CD4-positive, alpha-beta memory T cell (primary cell): ENCODE results near the gene TRIM40. TPM values are rescaled to one million over a fixed set of nuclear protein-coding genes. Genes with fewer than 3 reads are reported as not detected.

Experiments used
- CTCF ChIA-PET: fragments of 350-600 bp; sonication (Branson Sonifier 250); formaldehyde crosslinking; loops from one replicate; lab custom pipeline; 2021; ENCODE audit warnings: inconsistent platforms; ENCODE audit not compliant: partially characterized antibody; lab: Charles Lee
- POLR2A ChIA-PET: fragments of 350-600 bp; sonication (Branson Sonifier 250); formaldehyde crosslinking; loops from one replicate; lab custom pipeline; 2021; ENCODE audit not compliant: partially characterized antibody; lab: Charles Lee
- DNase-seq, 5 donors: peaks; one replicate each; pipeline versions ENCODE4 v3.0.0 to v3.0.0-alpha.2; 2020 to 2022; ENCODE audit warnings: mixed read lengths in 1 of 5
- H3K27ac ChIP-seq: one replicate; pipeline ENCODE4 v1.7.0; 2013; ENCODE audit warnings: low read depth, low read length
- H3K27me3 ChIP-seq: 2 replicates; pipeline ENCODE4 v1.7.0; 2013; ENCODE audit warnings: mild to moderate bottlenecking, low read length, moderate library complexity; ENCODE audit not compliant: insufficient read depth
- H3K36me3 ChIP-seq: 2 replicates; pipeline ENCODE4 v1.7.0; 2013; ENCODE audit warnings: mild to moderate bottlenecking, low read length, moderate library complexity; ENCODE audit not compliant: insufficient read depth
- H3K4me1 ChIP-seq: 2 replicates; pipeline ENCODE4 v1.7.0; 2013; ENCODE audit warnings: mild to moderate bottlenecking, low read length, moderate library complexity; ENCODE audit not compliant: insufficient read depth
- H3K4me3 ChIP-seq, 2 donors: one replicate each; pipeline ENCODE4 v1.7.0; 2013; ENCODE audit warnings: low read length in 2 of 2, mild to moderate bottlenecking in 1 of 2
- H3K9me3 ChIP-seq, 2 donors: one replicate each; pipeline ENCODE4 v1.7.0; 2013; ENCODE audit warnings: low read length in 2 of 2, control low read depth in 1 of 2; ENCODE audit not compliant: control insufficient read depth in 1 of 2
- H3K27ac Mint-ChIP-seq, 7 donors: one replicate each; pipeline ENCODE4 v1.8.0; 2020 to 2021; ENCODE audit warnings: mixed read lengths in 7 of 7, mild to moderate bottlenecking in 6 of 7, inconsistent platforms in 3 of 7, moderate library complexity in 3 of 7
- H3K27me3 Mint-ChIP-seq, 2 donors: one replicate each; pipeline ENCODE4 v1.8.0; 2020 to 2021; ENCODE audit warnings: mixed read lengths in 2 of 2
- H3K36me3 Mint-ChIP-seq, 2 donors: one replicate each; pipeline ENCODE4 v1.8.0; 2020 to 2021; ENCODE audit warnings: mixed read lengths in 2 of 2, inconsistent platforms in 1 of 2, mild to moderate bottlenecking in 1 of 2
- H3K4me1 Mint-ChIP-seq, 4 donors: one replicate each; pipeline ENCODE4 v1.8.0; 2020 to 2021; ENCODE audit warnings: mixed read lengths in 4 of 4, mild to moderate bottlenecking in 1 of 4
- H3K4me3 Mint-ChIP-seq, 8 donors: one replicate each; pipeline ENCODE4 v1.8.0; 2020 to 2021; ENCODE audit warnings: mixed read lengths in 8 of 8, mild to moderate bottlenecking in 7 of 8, moderate library complexity in 6 of 8, inconsistent platforms in 3 of 8
- H3K9me3 Mint-ChIP-seq, 8 donors: one replicate each; pipeline ENCODE4 v1.8.0; 2020 to 2021; ENCODE audit warnings: mixed read lengths in 8 of 8, mild to moderate bottlenecking in 5 of 8, inconsistent platforms in 3 of 8, moderate library complexity in 1 of 8
- intact Hi-C: fragments of 100-400 bp; cut with micrococcal nuclease; formaldehyde crosslinking; loops from one replicate; pipeline ENCODE4 v1.15.1; 2023
- polyA plus RNA-seq, 2 donors: library from polyadenylated mRNA; unstranded; fragments of 300-500 nt; fragmentation: Illumina TruSeq; gene quantifications; one replicate each; pipeline ENCODE4 v1.2.3, GENCODE V29; 2021
- total RNA-seq, 2 experiments: library from RNA; stranded (reverse); gene quantifications; one replicate each; pipeline ENCODE4 v1.2.3, GENCODE V29; 2021

The TRIM40 gene
- total and polyA plus RNA-seq, 4 experiments from 2014 or later = not detected

DNA sequence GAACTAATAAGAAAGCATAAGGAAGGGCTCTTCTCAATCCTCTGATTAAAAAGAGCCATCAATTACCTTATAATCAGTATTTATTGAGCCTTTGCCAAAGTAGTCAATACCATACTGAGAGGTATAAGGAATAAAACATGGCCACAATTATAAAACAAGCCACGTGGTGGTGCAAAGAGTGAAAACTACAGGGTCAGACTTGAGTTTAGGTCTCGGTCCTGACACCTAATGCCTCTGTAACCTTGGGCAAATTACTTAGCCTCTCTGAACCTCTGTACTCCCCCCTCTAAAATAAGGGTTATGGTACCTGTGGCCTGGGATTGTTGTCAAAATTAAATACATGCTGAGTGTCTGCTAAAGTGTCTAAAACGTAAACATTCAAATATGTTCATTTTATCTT, 13.3 kb downstream of the TRIM40 start:
- H3K9me3 Mint-ChIP-seq = no peaks in the 10 kb centered on the region
- H3K4me1 Mint-ChIP-seq = peaks cover 0 to 3% (median 0%) of the 10 kb centered on the region in 4 donors
- no peak overlapping the region for H3K4me3 ChIP-seq
- H3K36me3 Mint-ChIP-seq = no peaks in the 10 kb centered on the region
- no peak for DNase-seq
- ChIA-PET CTCF (no interaction called here), POLR2A (no interaction called here)
- intact Hi-C loops = no loop called here
- H3K27me3 ChIP-seq = no peaks in the 10 kb centered on the region
- peaks cover 21 to 39% of the 10 kb centered on the region in 2 donors for H3K27me3 Mint-ChIP-seq
- no peak overlapping the region for H3K27ac Mint-ChIP-seq
- no peaks in the 10 kb centered on the region for H3K36me3 ChIP-seq
- no peaks in the 10 kb centered on the region for H3K4me1 ChIP-seq
- no peak overlapping the region for H3K27ac ChIP-seq
- no peaks in the 10 kb centered on the region for H3K9me3 ChIP-seq
- H3K4me3 Mint-ChIP-seq = no peak overlapping the region

GRCh38 chr6:30149858-30150550, 14.1 kb downstream of the TRIM40 start:
- ChIA-PET CTCF (interaction anchor here (2.6 kb wide), 1 partner anchor 18 kb away, joined by 11 read pairs; no protein-coding TSS in a partner anchor), POLR2A (no interaction called here)
- no peak overlapping the region for H3K4me3 Mint-ChIP-seq
- no peak overlapping the region for H3K27ac ChIP-seq
- no peaks in the 10 kb centered on the region for H3K36me3 ChIP-seq
- H3K27me3 Mint-ChIP-seq = peaks cover 18 to 41% of the 10 kb centered on the region in 2 donors
- H3K27ac Mint-ChIP-seq = peak overlapping the region in 1 of 7 donors; percentile 62
- peaks cover 0 to 3% (median 0%) of the 10 kb centered on the region in 4 donors for H3K4me1 Mint-ChIP-seq
- H3K9me3 ChIP-seq = no peaks in the 10 kb centered on the region
- H3K27me3 ChIP-seq = no peaks in the 10 kb centered on the region
- H3K9me3 Mint-ChIP-seq = no peaks in the 10 kb centered on the region
- H3K4me1 ChIP-seq = no peaks in the 10 kb centered on the region
- no peak for DNase-seq
- intact Hi-C loops = no loop called here
- H3K36me3 Mint-ChIP-seq = no peaks in the 10 kb centered on the region
- no peak overlapping the region for H3K4me3 ChIP-seq

GRCh38 chr6:30150671-30151395, 14.9 kb downstream of the TRIM40 start:
- peak overlapping the region in 1 of 7 donors; percentile 61 for H3K27ac Mint-ChIP-seq
- no peak overlapping the region for H3K4me3 ChIP-seq
- no peaks in the 10 kb centered on the region for H3K36me3 ChIP-seq
- peaks cover 19 to 50% of the 10 kb centered on the region in 2 donors for H3K27me3 Mint-ChIP-seq
- intact Hi-C loops = no loop called here
- ChIA-PET CTCF (interaction anchor here (2.6 kb wide), 1 partner anchor 19 kb away, joined by 11 read pairs; no protein-coding TSS in a partner anchor), POLR2A (no interaction called here)
- no peaks in the 10 kb centered on the region for H3K36me3 Mint-ChIP-seq
- H3K9me3 Mint-ChIP-seq = no peaks in the 10 kb centered on the region
- no peak for DNase-seq
- peaks cover 0 to 3% (median 0%) of the 10 kb centered on the region in 4 donors for H3K4me1 Mint-ChIP-seq
- no peak overlapping the region for H3K4me3 Mint-ChIP-seq
- H3K27ac ChIP-seq = no peak overlapping the region
- no peaks in the 10 kb centered on the region for H3K27me3 ChIP-seq
- no peaks in the 10 kb centered on the region for H3K9me3 ChIP-seq
- H3K4me1 ChIP-seq = no peaks in the 10 kb centered on the region

DNA sequence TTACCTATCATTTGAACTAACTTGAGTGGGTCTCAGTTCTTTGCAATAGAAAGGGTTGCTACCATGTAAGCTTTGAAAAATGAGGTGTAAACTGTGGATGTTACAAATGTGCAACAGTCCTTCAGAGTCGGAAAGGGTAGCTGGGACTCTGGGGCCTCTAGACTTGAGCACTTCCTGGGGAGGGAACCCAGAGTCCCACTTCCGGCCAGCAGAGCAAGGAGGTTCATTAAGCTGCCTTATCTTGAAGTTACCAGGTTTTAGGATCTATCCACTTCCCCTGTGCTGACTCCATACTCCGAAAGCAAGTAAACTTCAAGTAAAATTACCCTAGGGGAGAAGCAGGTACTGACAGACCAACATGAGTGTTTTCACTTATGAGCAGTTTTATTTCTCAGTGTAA, 15.6 kb downstream of the TRIM40 start:
- Histone ChIP-seq H3K27ac (no peak overlapping the region), H3K9me3 (no peaks in the 10 kb centered on the region), H3K27me3 (no peaks in the 10 kb centered on the region), H3K4me3 (no peak overlapping the region), H3K36me3 (no peaks in the 10 kb centered on the region), H3K4me1 (no peaks in the 10 kb centered on the region)
- peaks cover 24 to 55% of the 10 kb centered on the region in 2 donors for H3K27me3 Mint-ChIP-seq
- no peak overlapping the region for H3K27ac Mint-ChIP-seq
- no peaks in the 10 kb centered on the region for H3K36me3 Mint-ChIP-seq
- DNase-seq = no peak
- no peak overlapping the region for H3K4me3 Mint-ChIP-seq
- POLR2A ChIA-PET = no interaction called here
- intact Hi-C loops = no loop called here
- H3K9me3 Mint-ChIP-seq = no peaks in the 10 kb centered on the region
- peaks cover 0 to 3% (median 0%) of the 10 kb centered on the region in 4 donors for H3K4me1 Mint-ChIP-seq
- CTCF ChIA-PET = interaction anchor here (2.6 kb wide), 1 partner anchor 20 kb away, joined by 11 read pairs; no protein-coding TSS in a partner anchor

- Mint-ChIP-seq H3K27me3 (peaks cover 27 to 56% of the 10 kb centered on the region in 2 donors), H3K9me3 (no peaks in the 10 kb centered on the region), H3K27ac (no peak overlapping the region), H3K4me1 (peaks cover 0 to 3% (median 0%) of the 10 kb centered on the region in 4 donors), H3K4me3 (no peak overlapping the region), H3K36me3 (no peaks in the 10 kb centered on the region)
- Histone ChIP-seq H3K4me3 (no peak overlapping the region), H3K27me3 (no peaks in the 10 kb centered on the region), H3K9me3 (no peaks in the 10 kb centered on the region), H3K4me1 (no peaks in the 10 kb centered on the region), H3K27ac (no peak overlapping the region), H3K36me3 (no peaks in the 10 kb centered on the region)
- CTCF ChIA-PET = interaction anchor here (2.6 kb wide), 1 partner anchor 20 kb away, joined by 11 read pairs; no protein-coding TSS in a partner anchor
- intact Hi-C loops = no loop called here
- POLR2A ChIA-PET = no interaction called here
- no peak for DNase-seq
Observed at GRCh38 chr6:30152016-30152673, 16.2 kb downstream of the TRIM40 start.

- Histone ChIP-seq H3K4me3 (no peak overlapping the region), H3K27ac (no peak overlapping the region), H3K9me3 (no peaks in the 10 kb centered on the region), H3K27me3 (no peaks in the 10 kb centered on the region), H3K36me3 (no peaks in the 10 kb centered on the region), H3K4me1 (no peaks in the 10 kb centered on the region)
- no peak overlapping the region for H3K27ac Mint-ChIP-seq
- intact Hi-C loops = no loop called here
- H3K9me3 Mint-ChIP-seq = no peaks in the 10 kb centered on the region
- no peak overlapping the region for H3K4me3 Mint-ChIP-seq
- peaks cover 23 to 54% of the 10 kb centered on the region in 2 donors for H3K27me3 Mint-ChIP-seq
- no peaks in the 10 kb centered on the region for H3K36me3 Mint-ChIP-seq
- ChIA-PET POLR2A (no interaction called here), CTCF (no interaction called here)
- no peak for DNase-seq
- H3K4me1 Mint-ChIP-seq = peaks cover 0 to 5% (median 0%) of the 10 kb centered on the region in 4 donors
Observed at GRCh38 chr6:30152910-30153610, 17.1 kb downstream of the TRIM40 start.
